ENCODE measurements around the gene HDGFL3. TPM values are rescaled to one million over a fixed set of nuclear protein-coding genes. Genes with fewer than 3 reads are reported as not detected.
"Not testable (repeated sequence)": the region's sequence is repeated elsewhere in the genome, so short reads cannot be mapped to it uniquely, and the experiment has no call there.

Gene HDGFL3
- total RNA-seq, 1 donor from 2014 or later, result 27.7 TPM

GRCh38 chr15:83170474-83171165 lies 37.0 kb downstream of the HDGFL3 start:
- Histone ChIP-seq H3K4me1 (no peaks in the 10 kb centered on the region), H3K4me3 (no peak overlapping the region), H3K27me3 (no peaks in the 10 kb centered on the region), H3K27ac (no peak overlapping the region), H3K9me3 (no peaks in the 10 kb centered on the region), H3K36me3 (no peaks in the 10 kb centered on the region)
- intact Hi-C loops (cut with DNase I), result no loop called here
- no peak for TF ChIP-seq POLR2AphosphoS5 (IDR thresholded peaks at IDR 0.05; ENCODE audit: insufficient read depth in 1 of 2, low read depth in 1 of 2)
- TF ChIP-seq POLR2A (IDR thresholded peaks at IDR 0.05), result no peak
- TF ChIP-seq CTCF (IDR thresholded peaks at IDR 0.05), result no peak
- DNase-seq (ENCODE audit: extremely low spot score in 2 of 2), result no peak

GRCh38 chr15:83169576-83169975 lies 38.0 kb downstream of the HDGFL3 start:
- H3K36me3 ChIP-seq, H3K4me1 ChIP-seq: not testable (repeated sequence)

GRCh38 chr15:83166830-83167229 lies 40.8 kb downstream of the HDGFL3 start:
- no peak overlapping the region for H3K27ac ChIP-seq
- no peaks in the 10 kb centered on the region for H3K27me3 ChIP-seq
- intact Hi-C loops (cut with DNase I), result no loop called here
- DNase-seq (ENCODE audit: extremely low spot score in 2 of 2), result no peak
- H3K4me3 ChIP-seq, result no peak overlapping the region
- H3K4me1 ChIP-seq, result no peaks in the 10 kb centered on the region
- peaks cover 0 to 11% of the 10 kb centered on the region in 2 donors for H3K36me3 ChIP-seq
- no peaks in the 10 kb centered on the region for H3K9me3 ChIP-seq
- TF ChIP-seq CTCF (IDR thresholded peaks at IDR 0.05), result no peak
- no peak for TF ChIP-seq POLR2A (IDR thresholded peaks at IDR 0.05)
- no peak for TF ChIP-seq POLR2AphosphoS5 (IDR thresholded peaks at IDR 0.05; ENCODE audit: insufficient read depth in 1 of 2, low read depth in 1 of 2)

More at GRCh38 chr15:83169576-83169975, 38.0 kb downstream of the HDGFL3 start:
- H3K4me3 ChIP-seq; H3K27ac ChIP-seq; DNase-seq (ENCODE audit: extremely low spot score in 2 of 2); intact Hi-C loops (cut with DNase I); H3K27me3 ChIP-seq; H3K9me3 ChIP-seq: not testable (repeated sequence)

- Histone ChIP-seq H3K27me3 (no peaks in the 10 kb centered on the region), H3K36me3 (peaks cover 0 to 11% of the 10 kb centered on the region in 2 donors), H3K9me3 (no peaks in the 10 kb centered on the region), H3K4me1 (no peaks in the 10 kb centered on the region), H3K4me3 (no peak overlapping the region), H3K27ac (no peak overlapping the region)
- no peak for DNase-seq (ENCODE audit: extremely low spot score in 2 of 2)
- TF ChIP-seq CTCF (IDR thresholded peaks at IDR 0.05), result no peak
- TF ChIP-seq POLR2AphosphoS5 (IDR thresholded peaks at IDR 0.05; ENCODE audit: insufficient read depth in 1 of 2, low read depth in 1 of 2), result no peak
- TF ChIP-seq POLR2A (IDR thresholded peaks at IDR 0.05), result no peak
- intact Hi-C loops (cut with DNase I), result no loop called here
Observed at GRCh38 chr15:83166218-83166617, 41.4 kb downstream of the HDGFL3 start.

GRCh38 chr15:83164771-83165404 lies 42.7 kb downstream of the HDGFL3 start:
- TF ChIP-seq CTCF (IDR thresholded peaks at IDR 0.05) (no peak), POLR2A (IDR thresholded peaks at IDR 0.05) (no peak), POLR2AphosphoS5 (IDR thresholded peaks at IDR 0.05; ENCODE audit: insufficient read depth in 1 of 2, low read depth in 1 of 2) (no peak)
- Histone ChIP-seq H3K36me3 (peaks cover 0 to 11% of the 10 kb centered on the region in 2 donors), H3K4me1 (no peaks in the 10 kb centered on the region), H3K9me3 (no peaks in the 10 kb centered on the region), H3K4me3 (no peak overlapping the region), H3K27me3 (no peaks in the 10 kb centered on the region), H3K27ac (no peak overlapping the region)
- intact Hi-C loops (cut with DNase I), result no loop called here
- DNase-seq (ENCODE audit: extremely low spot score in 2 of 2), result no peak
